ENCODE data around the gene PSG6. TPM values are rescaled to one million over a fixed set of nuclear protein-coding genes. Genes with fewer than 3 reads are reported as not detected.
"Not testable (repeated sequence)": the region's sequence is repeated elsewhere in the genome, so short reads cannot be mapped to it uniquely, and the experiment has no call there.

The PSG6 gene
- total RNA-seq (2013), result not detected
- polyA plus RNA-seq, result not detected
- 0.14 TPM in 1 of 2 replicates, not detected in the other for polyA minus RNA-seq
- total RNA-seq, result 0 to 1.2 (median 0.04) reads per million in 11 experiments

- H3K79me2 ChIP-seq (ENCODE audit: insufficient read depth, low read length); H3K36me3 Mint-ChIP-seq; H3K27me3 ChIP-seq (ENCODE audit: control insufficient read depth in 2 of 2, insufficient read depth in 2 of 2, low read length in 2 of 2); H3K4me3 ChIP-seq (replicated peaks in 1 of 3; ENCODE audit: low read depth in 2 of 3, low read length in 3 of 3); H4K20me1 ChIP-seq (ENCODE audit: insufficient read depth, low read length); intact Hi-C loops (cut with micrococcal nuclease); H3K27me3 Mint-ChIP-seq (ENCODE audit: low read depth in 3 of 3); H3K9ac ChIP-seq (ENCODE audit: insufficient read depth, low read length, poor library complexity, severe bottlenecking); H2AFZ ChIP-seq (ENCODE audit: insufficient read depth, low read depth, low read length, poor library complexity, severe bottlenecking); H3K27ac ChIP-seq (ENCODE audit: low read depth in 1 of 2, low read length in 2 of 2); H3K9me3 ChIP-seq (replicated peaks in 1 of 2; ENCODE audit: control insufficient read depth in 1 of 2, insufficient read depth in 1 of 2, low read length in 2 of 2); DNase-seq; H3K4me1 Mint-ChIP-seq; H3K36me3 ChIP-seq (replicated peaks in 1 of 2; ENCODE audit: control insufficient read depth in 1 of 2, insufficient read depth in 2 of 2, low read length in 2 of 2); H3K4me1 ChIP-seq (ENCODE audit: control insufficient read depth in 1 of 2, insufficient read depth in 2 of 2, low read length in 2 of 2); H3K9me3 Mint-ChIP-seq; H3K4me2 ChIP-seq (replicated peaks; ENCODE audit: extremely low read depth, low read length, poor library complexity, severe bottlenecking): not testable (repeated sequence)
- Mint-ChIP-seq H3K4me3 (peak within 1 kb of the TSS in 1 of 2 donors; percentile 46), H3K27ac (peak within 1 kb of the TSS in 1 of 7 donors; percentile 28)
- no CpG with 5 or more reads among the region's 1 CpG for WGBS (ENCODE audit: insufficient coverage)
These were observed at the start of gene PSG6 for GRCh38 chr19:42917634-42918033. PSG6 (minus strand) TSS chr19:42917894; CDS start chr19:42917792, 102 bp downstream.

DNA sequence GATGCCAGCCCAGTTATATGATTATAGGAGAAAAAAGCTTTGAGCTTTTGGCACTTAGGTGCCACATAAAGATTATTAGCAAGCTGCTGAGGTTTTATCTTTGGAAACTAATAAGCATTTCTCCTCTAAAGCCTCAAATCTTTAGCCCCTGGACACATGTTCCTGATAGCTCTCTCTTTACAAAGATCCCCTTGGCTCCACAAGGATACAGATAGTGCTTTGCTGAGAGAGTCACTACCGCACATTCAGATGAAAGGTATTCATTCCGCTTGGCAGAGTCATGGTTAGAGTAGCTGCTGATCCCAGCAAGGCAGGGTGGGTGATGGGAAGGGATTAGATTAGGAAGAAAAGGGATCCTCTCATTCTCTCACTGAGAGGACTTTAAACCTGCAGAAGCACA lies 47.5 kb upstream of the PSG6 start:
- no peak overlapping the region for H3K27ac ChIP-seq (ENCODE audit: low read depth in 1 of 2, low read length in 2 of 2)
- DNase-seq, result no peak
- H3K9me3 Mint-ChIP-seq, result peaks cover 0 to 8% (median 0%) of the 10 kb centered on the region in 7 donors
- H3K27me3 ChIP-seq (ENCODE audit: control insufficient read depth in 2 of 2, insufficient read depth in 2 of 2, low read length in 2 of 2), result no peaks in the 10 kb centered on the region
- H3K79me2 ChIP-seq (ENCODE audit: insufficient read depth, low read length), result no peaks in the 10 kb centered on the region
- no peak overlapping the region for H3K4me3 Mint-ChIP-seq
- no peak overlapping the region for H3K9ac ChIP-seq (ENCODE audit: insufficient read depth, low read length, poor library complexity, severe bottlenecking)
- no peaks in the 10 kb centered on the region for H3K9me3 ChIP-seq (replicated peaks in 1 of 2; ENCODE audit: control insufficient read depth in 1 of 2, insufficient read depth in 1 of 2, low read length in 2 of 2)
- no peaks in the 10 kb centered on the region for H3K4me1 Mint-ChIP-seq
- no peak overlapping the region for H3K4me2 ChIP-seq (replicated peaks; ENCODE audit: extremely low read depth, low read length, poor library complexity, severe bottlenecking)
- no peak overlapping the region for H3K27ac Mint-ChIP-seq
- no peaks in the 10 kb centered on the region for H3K4me1 ChIP-seq (ENCODE audit: control insufficient read depth in 1 of 2, insufficient read depth in 2 of 2, low read length in 2 of 2)
- peaks cover 0 to 2% (median 0%) of the 10 kb centered on the region in 3 donors for H3K27me3 Mint-ChIP-seq (ENCODE audit: low read depth in 3 of 3)
- WGBS (ENCODE audit: insufficient coverage), result 100% methylated on average over 1 of the region's 2 CpGs
- no peak overlapping the region for H2AFZ ChIP-seq (ENCODE audit: insufficient read depth, low read depth, low read length, poor library complexity, severe bottlenecking)
- no peaks in the 10 kb centered on the region for H3K36me3 Mint-ChIP-seq
- H3K4me3 ChIP-seq (replicated peaks in 1 of 3; ENCODE audit: low read depth in 2 of 3, low read length in 3 of 3), result no peak overlapping the region
- TF ChIP-seq CTCF (IDR thresholded peaks at IDR 0.05), result no peak
- intact Hi-C loops (cut with micrococcal nuclease), result no loop called here
- H3K36me3 ChIP-seq (replicated peaks in 1 of 2; ENCODE audit: control insufficient read depth in 1 of 2, insufficient read depth in 2 of 2, low read length in 2 of 2), result no peaks in the 10 kb centered on the region
- no peaks in the 10 kb centered on the region for H4K20me1 ChIP-seq (ENCODE audit: insufficient read depth, low read length)
